ENCODE results near the gene PLIN4. TPM values are rescaled to one million over a fixed set of nuclear protein-coding genes. Genes with fewer than 3 reads are reported as not detected.

PLIN4 gene
- total and polyA plus RNA-seq, 9 of the 15 experiments (the other 6 are each of a cell fraction or from before 2014, with no cell fraction given), result 0.04 to 0.16 (median 0.07) TPM; not detected in 3

DNA sequence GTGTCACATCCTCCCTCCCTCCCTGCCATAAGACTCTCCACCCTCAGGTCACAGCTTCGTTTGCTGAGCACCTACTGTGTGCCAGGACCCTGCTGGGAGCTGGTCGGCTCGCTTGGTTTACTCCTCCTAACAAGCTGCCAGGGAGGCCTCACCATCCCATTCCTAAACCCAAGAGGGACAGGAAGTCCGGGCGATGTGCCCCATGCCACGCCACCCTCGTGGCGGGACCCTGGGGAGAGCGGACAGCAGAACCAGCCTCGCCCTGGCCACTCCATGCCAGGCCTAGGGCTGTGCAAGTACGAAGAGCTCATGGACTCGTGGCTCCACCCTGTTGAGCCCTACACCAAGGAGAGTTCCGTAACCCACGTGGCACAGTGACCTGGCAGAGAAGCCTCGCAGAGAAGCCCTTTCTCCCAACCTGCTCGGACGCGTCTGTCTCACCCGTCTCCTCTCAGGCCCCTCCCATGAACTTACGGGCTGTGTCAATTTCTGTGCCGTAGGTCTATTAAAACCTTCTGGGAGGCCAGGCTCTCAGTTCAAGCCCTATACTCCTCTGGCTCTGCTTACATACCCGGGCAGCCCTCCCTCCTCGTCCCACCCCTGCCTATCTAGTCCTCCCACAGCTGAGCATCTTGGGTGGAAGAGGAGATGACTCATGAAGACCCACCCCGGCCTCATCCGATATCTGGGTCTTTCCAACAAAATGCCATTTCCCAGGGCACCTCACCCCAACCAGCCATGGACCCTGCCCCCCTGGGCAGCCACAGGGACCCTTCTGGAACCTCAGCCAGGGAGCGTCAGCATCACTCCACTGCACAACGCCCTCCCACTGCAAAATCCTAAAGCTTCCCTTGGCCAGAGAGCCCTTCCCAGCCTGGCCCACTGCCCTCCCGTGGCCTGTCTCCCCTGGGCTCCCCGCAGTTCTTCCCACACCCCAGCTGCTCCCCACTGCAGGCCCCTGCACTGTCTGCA, 63.3 kb downstream of the PLIN4 start (continued):
- no peak for TF ChIP-seq ZNF347 (CRISPR knock-in tag; IDR thresholded peaks at IDR 0.05; ENCODE audit: low read depth)
- TF ChIP-seq, protein P1, sequence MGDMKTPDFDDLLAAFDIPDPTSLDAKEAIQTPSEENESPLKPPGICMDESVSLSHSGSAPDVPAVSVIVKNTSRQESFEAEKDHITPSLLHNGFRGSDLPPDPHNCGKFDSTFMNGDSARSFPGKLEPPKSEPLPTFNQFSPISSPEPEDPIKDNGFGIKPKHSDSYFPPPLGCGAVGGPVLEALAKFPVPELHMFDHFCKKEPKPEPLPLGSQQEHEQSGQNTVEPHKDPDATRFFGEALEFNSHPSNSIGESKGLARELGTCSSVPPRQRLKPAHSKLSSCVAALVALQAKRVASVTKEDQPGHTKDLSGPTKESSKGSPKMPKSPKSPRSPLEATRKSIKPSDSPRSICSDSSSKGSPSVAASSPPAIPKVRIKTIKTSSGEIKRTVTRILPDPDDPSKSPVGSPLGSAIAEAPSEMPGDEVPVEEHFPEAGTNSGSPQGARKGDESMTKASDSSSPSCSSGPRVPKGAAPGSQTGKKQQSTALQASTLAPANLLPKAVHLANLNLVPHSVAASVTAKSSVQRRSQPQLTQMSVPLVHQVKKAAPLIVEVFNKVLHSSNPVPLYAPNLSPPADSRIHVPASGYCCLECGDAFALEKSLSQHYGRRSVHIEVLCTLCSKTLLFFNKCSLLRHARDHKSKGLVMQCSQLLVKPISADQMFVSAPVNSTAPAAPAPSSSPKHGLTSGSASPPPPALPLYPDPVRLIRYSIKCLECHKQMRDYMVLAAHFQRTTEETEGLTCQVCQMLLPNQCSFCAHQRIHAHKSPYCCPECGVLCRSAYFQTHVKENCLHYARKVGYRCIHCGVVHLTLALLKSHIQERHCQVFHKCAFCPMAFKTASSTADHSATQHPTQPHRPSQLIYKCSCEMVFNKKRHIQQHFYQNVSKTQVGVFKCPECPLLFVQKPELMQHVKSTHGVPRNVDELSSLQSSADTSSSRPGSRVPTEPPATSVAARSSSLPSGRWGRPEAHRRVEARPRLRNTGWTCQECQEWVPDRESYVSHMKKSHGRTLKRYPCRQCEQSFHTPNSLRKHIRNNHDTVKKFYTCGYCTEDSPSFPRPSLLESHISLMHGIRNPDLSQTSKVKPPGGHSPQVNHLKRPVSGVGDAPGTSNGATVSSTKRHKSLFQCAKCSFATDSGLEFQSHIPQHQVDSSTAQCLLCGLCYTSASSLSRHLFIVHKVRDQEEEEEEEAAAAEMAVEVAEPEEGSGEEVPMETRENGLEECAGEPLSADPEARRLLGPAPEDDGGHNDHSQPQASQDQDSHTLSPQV (IDR thresholded peaks at IDR 0.05), result peak; percentile 20; the same call in 1 of the 2 replicates
- TF ChIP-seq, protein P2, sequence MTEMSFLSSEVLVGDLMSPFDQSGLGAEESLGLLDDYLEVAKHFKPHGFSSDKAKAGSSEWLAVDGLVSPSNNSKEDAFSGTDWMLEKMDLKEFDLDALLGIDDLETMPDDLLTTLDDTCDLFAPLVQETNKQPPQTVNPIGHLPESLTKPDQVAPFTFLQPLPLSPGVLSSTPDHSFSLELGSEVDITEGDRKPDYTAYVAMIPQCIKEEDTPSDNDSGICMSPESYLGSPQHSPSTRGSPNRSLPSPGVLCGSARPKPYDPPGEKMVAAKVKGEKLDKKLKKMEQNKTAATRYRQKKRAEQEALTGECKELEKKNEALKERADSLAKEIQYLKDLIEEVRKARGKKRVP (CRISPR knock-in tag; IDR thresholded peaks at IDR 0.05), result no peak
- TF ChIP-seq MYNN (IDR thresholded peaks at IDR 0.05), result peak; percentile 69; the same call in 1 of the 2 replicates
- no peak for TF ChIP-seq MYNN (CRISPR knock-in tag; IDR thresholded peaks at IDR 0.05)
- TF ChIP-seq, protein P3, sequence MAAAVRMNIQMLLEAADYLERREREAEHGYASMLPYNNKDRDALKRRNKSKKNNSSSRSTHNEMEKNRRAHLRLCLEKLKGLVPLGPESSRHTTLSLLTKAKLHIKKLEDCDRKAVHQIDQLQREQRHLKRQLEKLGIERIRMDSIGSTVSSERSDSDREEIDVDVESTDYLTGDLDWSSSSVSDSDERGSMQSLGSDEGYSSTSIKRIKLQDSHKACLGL (CRISPR knock-in tag; IDR thresholded peaks at IDR 0.05; ENCODE audit: borderline replicate concordance, poor library complexity, severe bottlenecking), result no peak
- TF ChIP-seq NR1H2 (CRISPR knock-in tag; IDR thresholded peaks at IDR 0.05), result no peak
- peak; percentile 92 for TF ChIP-seq MECOM (CRISPR knock-in tag; IDR thresholded peaks at IDR 0.05)
- TF ChIP-seq, protein P4, sequence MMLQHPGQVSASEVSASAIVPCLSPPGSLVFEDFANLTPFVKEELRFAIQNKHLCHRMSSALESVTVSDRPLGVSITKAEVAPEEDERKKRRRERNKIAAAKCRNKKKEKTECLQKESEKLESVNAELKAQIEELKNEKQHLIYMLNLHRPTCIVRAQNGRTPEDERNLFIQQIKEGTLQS (IDR thresholded peaks at IDR 0.05), result peak; percentile 88
- TF ChIP-seq, protein P4 (CRISPR knock-in tag; conservative IDR thresholded peaks at IDR 0.05), result no peak

All from K562 (cell line).